GM19324 (cell line): ENCODE measurements around the gene CATSPERE.
"Not testable (repeated sequence)": the region's sequence is repeated elsewhere in the genome, so short reads cannot be mapped to it uniquely, and the experiment has no call there.

ENCODE experiments used
- ATAC-seq: cut with Tn5 transposase; IDR thresholded peaks from one replicate; pipeline ENCODE4 v1.9.1; 2021; ENCODE audit warnings: mild to moderate bottlenecking, moderate library complexity; ENCODE audit not compliant: unreplicated experiment, low FRiP score

The CATSPERE gene

GRCh38 chr1:244447552-244447951, 13.5 kb upstream of the CATSPERE start:
- no peak for ATAC-seq

GRCh38 chr1:244448279-244449036, 12.6 kb upstream of the CATSPERE start:
- ATAC-seq = no peak

GRCh38 chr1:244449936-244450508, 11.1 kb upstream of the CATSPERE start:
- no peak for ATAC-seq

- peak; percentile 8 for ATAC-seq
Measured at GRCh38 chr1:244450597-244451538, 10.2 kb upstream of the CATSPERE start.

- ATAC-seq = no peak
Measured at GRCh38 chr1:244451539-244451950, 9.5 kb upstream of the CATSPERE start, which contains the start of gene ADSS2. Gene ADSS2 (minus strand): TSS chr1:244451909. CDS start chr1:244451817, 92 bp downstream.

GRCh38 chr1:244451951-244452795, 8.9 kb upstream of the CATSPERE start:
- ATAC-seq = peak; percentile 96

GRCh38 chr1:244454412-244454811, 6.7 kb upstream of the CATSPERE start:
- ATAC-seq = no peak

GRCh38 chr1:244456586-244456985, 4.5 kb upstream of the CATSPERE start:
- no peak for ATAC-seq

GRCh38 chr1:244458781-244459180, 2.3 kb upstream of the CATSPERE start:
- ATAC-seq = no peak

GRCh38 chr1:244460197-244460596, 876 bp upstream of the CATSPERE start:
- ATAC-seq = no peak

- ATAC-seq = no peak
Measured at GRCh38 chr1:244466724-244467123, 5.7 kb downstream of the CATSPERE start.

GRCh38 chr1:244473059-244473605, 12.1 kb downstream of the CATSPERE start:
- ATAC-seq = no peak

- not testable (repeated sequence) for ATAC-seq
Measured at GRCh38 chr1:244484971-244485370, 23.9 kb downstream of the CATSPERE start.

GRCh38 chr1:244494653-244495052, 33.6 kb downstream of the CATSPERE start:
- no peak for ATAC-seq

- no peak for ATAC-seq
Measured at GRCh38 chr1:244496186-244496585, 35.1 kb downstream of the CATSPERE start.

- no peak for ATAC-seq
Measured at GRCh38 chr1:244497805-244498204, 36.7 kb downstream of the CATSPERE start.

GRCh38 chr1:244499484-244499883, 38.4 kb downstream of the CATSPERE start:
- not testable (repeated sequence) for ATAC-seq

GRCh38 chr1:244500515-244500914, 39.4 kb downstream of the CATSPERE start:
- not testable (repeated sequence) for ATAC-seq

GRCh38 chr1:244502630-244503029, 41.6 kb downstream of the CATSPERE start:
- no peak for ATAC-seq

GRCh38 chr1:244513493-244513892, 52.4 kb downstream of the CATSPERE start:
- no peak for ATAC-seq
